ENCODE measurements around the gene AADAC.

- TF ChIP-seq CTCF (IDR thresholded peaks at IDR 0.05) = no peak
- no peak for TF ChIP-seq POLR2A (IDR thresholded peaks at IDR 0.05)
- TF ChIP-seq EP300 (IDR thresholded peaks at IDR 0.05) = no peak
Observed at GRCh38 chr3:151795276-151795675, 18.6 kb upstream of the AADAC start.
